NB4 (cell line): ENCODE results near the gene FBXW4.

Experiments used
- DNase-seq: peaks from one replicate; pipeline ENCODE4 v3.0.0; 2010; ENCODE audit warnings: low read depth
- H3K4me3 ChIP-seq: one replicate; pipeline ENCODE4 v1.5.1; 2011; ENCODE audit warnings: mild to moderate bottlenecking, low read depth, low read length, moderate library complexity
- MYC ChIP-seq: IDR thresholded peaks from 2 replicates; pipeline ENCODE4 v1.6.1; 2011; ENCODE audit warnings: low read depth, low read length
- POLR2A ChIP-seq: IDR thresholded peaks from 2 replicates; pipeline ENCODE4 v1.6.1; 2011; ENCODE audit warnings: mild to moderate bottlenecking; ENCODE audit not compliant: insufficient read length; ENCODE audit errors: extremely low read depth
- TF ChIP-seq, protein P1 (sequence below): IDR thresholded peaks from 2 replicates; pipeline ENCODE4 v1.6.1; 2011; ENCODE audit warnings: low read depth, low read length
- TF ChIP-seq, protein P2 (sequence below): IDR thresholded peaks from one replicate; pipeline ENCODE4 v1.5.1; 2012; ENCODE audit warnings: low read depth, low read length

Gene FBXW4

DNA sequence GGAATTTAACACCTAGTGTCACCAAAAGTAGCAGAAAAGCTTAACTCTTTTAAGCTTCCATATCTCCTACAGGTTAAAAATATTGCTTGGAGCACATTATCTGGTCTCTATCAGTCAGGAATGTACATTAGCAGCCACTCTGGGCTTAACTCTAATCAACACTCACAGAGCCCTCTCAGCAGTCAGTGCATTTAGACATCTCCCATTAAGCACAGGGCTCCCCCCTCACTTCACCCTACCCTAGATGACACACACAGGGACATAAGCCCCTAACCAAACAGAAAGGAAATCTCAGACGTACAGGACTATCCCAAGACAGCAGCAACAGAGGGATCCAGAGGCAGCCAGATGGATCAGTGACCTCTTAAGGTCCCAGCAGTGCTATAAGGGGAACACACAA, 26.4 kb downstream of the FBXW4 start:
- no peak for TF ChIP-seq MYC
- TF ChIP-seq POLR2A: no peak
- TF ChIP-seq, protein P1, sequence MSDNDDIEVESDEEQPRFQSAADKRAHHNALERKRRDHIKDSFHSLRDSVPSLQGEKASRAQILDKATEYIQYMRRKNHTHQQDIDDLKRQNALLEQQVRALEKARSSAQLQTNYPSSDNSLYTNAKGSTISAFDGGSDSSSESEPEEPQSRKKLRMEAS: no peak
- TF ChIP-seq, protein P2, sequence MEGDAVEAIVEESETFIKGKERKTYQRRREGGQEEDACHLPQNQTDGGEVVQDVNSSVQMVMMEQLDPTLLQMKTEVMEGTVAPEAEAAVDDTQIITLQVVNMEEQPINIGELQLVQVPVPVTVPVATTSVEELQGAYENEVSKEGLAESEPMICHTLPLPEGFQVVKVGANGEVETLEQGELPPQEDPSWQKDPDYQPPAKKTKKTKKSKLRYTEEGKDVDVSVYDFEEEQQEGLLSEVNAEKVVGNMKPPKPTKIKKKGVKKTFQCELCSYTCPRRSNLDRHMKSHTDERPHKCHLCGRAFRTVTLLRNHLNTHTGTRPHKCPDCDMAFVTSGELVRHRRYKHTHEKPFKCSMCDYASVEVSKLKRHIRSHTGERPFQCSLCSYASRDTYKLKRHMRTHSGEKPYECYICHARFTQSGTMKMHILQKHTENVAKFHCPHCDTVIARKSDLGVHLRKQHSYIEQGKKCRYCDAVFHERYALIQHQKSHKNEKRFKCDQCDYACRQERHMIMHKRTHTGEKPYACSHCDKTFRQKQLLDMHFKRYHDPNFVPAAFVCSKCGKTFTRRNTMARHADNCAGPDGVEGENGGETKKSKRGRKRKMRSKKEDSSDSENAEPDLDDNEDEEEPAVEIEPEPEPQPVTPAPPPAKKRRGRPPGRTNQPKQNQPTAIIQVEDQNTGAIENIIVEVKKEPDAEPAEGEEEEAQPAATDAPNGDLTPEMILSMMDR: no peak
- H3K4me3 ChIP-seq: no peak overlapping the region
- DNase-seq: no peak

DNA sequence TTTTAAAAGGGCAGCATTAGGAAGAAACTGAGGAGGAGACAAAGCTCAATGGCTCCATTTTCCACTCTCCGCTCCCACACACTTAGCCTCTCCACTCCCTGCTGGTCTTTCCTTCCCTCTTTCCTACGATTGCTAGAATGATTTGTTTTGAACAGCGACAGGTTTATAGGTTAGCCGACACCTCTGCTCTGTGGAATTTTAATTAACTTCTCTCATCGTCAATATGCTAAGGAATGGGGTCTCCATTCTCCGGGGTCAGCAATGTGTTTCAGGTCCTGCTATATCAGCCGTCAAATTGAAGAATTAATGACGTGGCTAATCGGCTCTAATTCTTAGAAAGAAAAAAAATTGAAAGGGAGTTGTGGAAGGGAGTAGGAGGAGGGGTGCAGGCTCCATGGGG, 28.9 kb downstream of the FBXW4 start:
- no peak for DNase-seq
- no peak overlapping the region for H3K4me3 ChIP-seq
- no peak for TF ChIP-seq POLR2A
- TF ChIP-seq, protein P2: no peak
- no peak for TF ChIP-seq MYC

DNA sequence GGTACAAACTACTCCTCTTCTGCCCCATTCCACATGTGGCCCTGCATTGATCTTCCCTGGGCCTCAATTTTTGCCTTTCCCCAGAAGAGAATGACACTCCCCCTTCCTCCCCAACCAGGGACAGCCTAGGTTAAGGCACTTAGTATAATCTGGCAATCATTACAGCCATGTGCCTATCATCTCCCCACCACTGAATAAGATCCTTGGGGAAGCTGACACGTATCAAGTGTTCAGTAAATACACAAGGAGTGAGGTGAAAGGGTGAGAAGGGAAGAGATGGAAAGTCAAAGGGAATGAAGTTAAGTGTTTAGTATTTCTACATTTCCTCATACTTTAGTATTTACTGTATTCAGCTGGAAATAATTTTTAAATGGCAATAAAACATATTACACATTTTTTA, 31.9 kb downstream of the FBXW4 start:
- H3K4me3 ChIP-seq: no peak overlapping the region
- DNase-seq: no peak
- TF ChIP-seq POLR2A (no peak), MYC (no peak)
- TF ChIP-seq, protein P1: no peak
- TF ChIP-seq, protein P2: no peak

DNA sequence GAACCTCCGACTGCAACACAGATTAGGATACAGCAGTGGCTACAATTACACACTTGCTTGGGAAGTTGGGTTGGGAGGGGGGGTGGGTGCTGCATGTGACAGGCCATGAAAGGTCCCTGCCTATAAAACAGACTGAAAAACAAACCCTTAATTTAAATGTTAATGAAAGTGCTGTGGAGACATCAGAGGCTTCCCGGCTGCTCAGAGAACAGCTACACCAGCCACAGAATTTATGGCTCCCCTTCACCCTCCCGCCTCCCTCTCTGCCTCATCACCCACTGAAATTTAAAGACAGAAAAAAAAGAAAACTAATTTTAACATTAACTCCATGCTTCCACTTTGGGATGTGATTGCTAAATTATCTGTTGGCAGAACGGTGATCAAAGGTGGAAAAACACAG, 34.7 kb downstream of the FBXW4 start:
- no peak overlapping the region for H3K4me3 ChIP-seq
- DNase-seq: no peak
- TF ChIP-seq POLR2A: no peak
- TF ChIP-seq, protein P1: no peak
- TF ChIP-seq, protein P2: no peak
- no peak for TF ChIP-seq MYC

DNA sequence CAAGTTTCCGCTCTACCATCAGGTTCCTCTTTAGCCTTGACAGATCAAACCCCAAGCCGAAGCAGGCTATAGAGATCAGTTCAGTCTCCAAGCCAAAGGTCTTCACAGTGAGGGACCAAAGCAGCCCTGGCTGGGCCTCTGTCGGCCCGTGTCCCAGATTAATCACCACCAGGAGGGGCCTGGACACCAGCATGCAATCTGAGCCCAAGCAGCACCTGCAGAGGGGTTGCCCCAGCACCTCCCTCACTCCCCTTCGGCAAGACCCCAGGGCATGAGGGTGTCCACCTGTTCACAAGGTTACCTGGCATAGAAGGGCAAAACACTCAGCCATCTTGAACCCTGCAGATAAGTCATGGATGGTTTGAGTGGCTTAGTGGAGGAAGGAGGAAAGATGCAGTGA, 36.0 kb downstream of the FBXW4 start:
- TF ChIP-seq, protein P1: no peak
- TF ChIP-seq, protein P2: no peak
- TF ChIP-seq POLR2A (no peak), MYC (no peak)
- no peak for DNase-seq
- no peak overlapping the region for H3K4me3 ChIP-seq

DNA sequence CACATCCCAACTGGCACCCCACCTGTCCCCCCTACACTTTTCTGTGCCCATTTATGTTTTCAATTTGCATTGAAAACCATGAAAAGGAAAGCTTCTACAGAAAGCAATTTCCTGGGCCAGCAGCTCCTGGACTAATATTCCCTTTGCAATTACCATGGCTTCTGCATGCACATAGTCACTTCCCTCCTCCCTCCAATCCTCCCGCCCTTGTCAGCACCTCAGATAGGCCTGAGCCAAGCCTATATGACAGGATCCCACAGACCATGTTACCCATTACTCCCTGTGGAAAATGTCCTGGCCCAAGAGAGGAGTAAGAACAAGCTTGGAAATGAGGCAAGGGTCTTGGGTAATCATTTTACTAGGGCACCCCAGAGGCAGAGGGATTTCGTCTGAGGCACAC, 38.1 kb downstream of the FBXW4 start:
- H3K4me3 ChIP-seq: no peak overlapping the region
- DNase-seq: no peak
- TF ChIP-seq MYC (no peak), POLR2A (no peak)
- TF ChIP-seq, protein P1: no peak
- TF ChIP-seq, protein P2: no peak
